Heart right ventricle (tissue), 16 donors: ENCODE data around the gene HSPBP1. TPM values are rescaled to one million over a fixed set of nuclear protein-coding genes. Genes with fewer than 3 reads are reported as not detected.
A peak's percentile ranks its signal among the peaks of the same experiment; 100 is the strongest.

Experiments
- ATAC-seq, 8 donors: fragments of 200-7000 bp; cut with Tn5 transposase; one replicate each; pipeline ENCODE4 v1.9.1; 2020; ENCODE audit warnings: mild to moderate bottlenecking in 8 of 8, moderate library complexity in 8 of 8, moderate number of reproducible peaks in 1 of 8
- DNase-seq, 2 donors: peaks; one replicate each; pipeline ENCODE4 v3.0.0-alpha.2; 2020
- H3K27ac ChIP-seq, 10 donors: fragments of 200-600 bp; sonication (generic) in 2 of 10; one replicate each; pipeline versions ENCODE4 v1.5.0 to v1.8.0; 2020 to 2022; ENCODE audit warnings: mild to moderate bottlenecking in 3 of 10
- H3K27me3 ChIP-seq, 7 donors: fragments of 200-600 bp; one replicate each; pipeline ENCODE4 v1.8.0; 2021 to 2022; ENCODE audit warnings: mild to moderate bottlenecking in 2 of 7
- H3K36me3 ChIP-seq, 9 donors: fragments of 200-600 bp; sonication (generic) in 1 of 9; one replicate each; pipeline versions ENCODE4 v1.5.0 to v1.8.0; 2020 to 2022; ENCODE audit warnings: mild to moderate bottlenecking in 2 of 9
- H3K4me1 ChIP-seq, 9 donors: fragments of 200-600 bp; sonication (generic) in 1 of 9; one replicate each; pipeline versions ENCODE4 v1.5.0 to v1.8.0; 2020 to 2022; ENCODE audit warnings: mild to moderate bottlenecking in 4 of 9
- H3K4me3 ChIP-seq, 10 donors: fragments of 200-600 bp; sonication (generic) in 2 of 10; one replicate each; pipeline versions ENCODE4 v1.5.0 to v1.8.0; 2020 to 2022; ENCODE audit warnings: mild to moderate bottlenecking in 7 of 10, moderate library complexity in 2 of 10
- H3K9me3 ChIP-seq, 11 donors: fragments of 200-600 bp in 10 of 11; sonication (generic) in 2 of 11; one replicate each; pipeline versions ENCODE4 v1.5.0 to v1.8.0; 2013 to 2022; ENCODE audit warnings: mild to moderate bottlenecking in 2 of 11, control low read depth in 1 of 11, moderate library complexity in 1 of 11
- WGBS, 2 donors: extraction: QIAGEN DNeasy Blood & Tissue Kit; methylation state at CpG; one replicate each; pipeline ENCODE4 v1.1.7; 2013; ENCODE audit warnings: inconsistent platforms in 1 of 2; 5-methylcytosine and 5-hydroxymethylcytosine counted together
- intact Hi-C, 10 donors: fragments of 100-400 bp; cut with DNase I; formaldehyde crosslinking; loops; one replicate each; pipeline versions ENCODE4 v1.11.1 to v1.14.2; 2022
- polyA plus RNA-seq, 2 donors: library from polyadenylated mRNA; stranded (reverse); fragments of 200-250 nt; gene quantifications; one replicate each; pipeline ENCODE4 v1.2.3, GENCODE V29; 2013
- total RNA-seq, 10 donors: library from RNA; stranded (reverse); fragmentation: NEBNext Ultra II Directional in 3 of 10; extraction: Animal tissue kit (Norgen Biotek cat#: 25700) in 3 of 10; gene quantifications; one replicate each; pipeline versions ENCODE4 v1.2.1 to v1.2.4, GENCODE V29; 2021 to 2023
- TF ChIP-seq, protein P1 (sequence below), 9 donors: fragments of 200-600 bp; sonication (generic) in 2 of 9; IDR thresholded peaks; one replicate each; pipeline versions ENCODE4 v1.5.0 to v1.8.0; 2021 to 2022; ENCODE audit warnings: antibody characterized with exemption in 9 of 9, mild to moderate bottlenecking in 5 of 9, moderate library complexity in 1 of 9
- donor health status: Arrhythmogenic right ventricular cardiomyopathy.
- donor health status: ischemic (EF 13 %, LVEDD 7.1; RV severe dilation, severe dysfunction).
- donor health status: healthy with polysubstance abuse.
- donor health status: DM: no; HTN: yes; CAD: no.
- donor health status: DM: no; HTN: no; CAD: no.
- donor health status: ischemic (EF 25% LVEDD 6.9; RV normal size, moderate dysfunction).
- donor health status: ischemic (EF 25% LVEDD 5.7; RV mildly dilated, moderate dysfunction).
- donor health status: healthy.
- donor health status: DM: yes; HTN: yes; CAD: no.
- donor health status: Ischemic cardiomyopathy.
- donor health status: ischemic (EF 35%, LVEDD 5.7; RV mildly dilated, moderate dysfunction).
- donor health status: nonischemic (EF 11% LVEDD 7.7; RV severe dilation, severe dysfunction).
- donor health status: DM: yes; HTN: yes; CAD: no.
- donor health status: PGD.
- donor health status: ischemic (EF 29% LVEDD 5.4; RV normal size, mild dysfunction).
- donor health status: nonischemic (EF 23%, LVEDD 6.1; RV moderate dilation, normal function).

HSPBP1 gene
- total and polyA plus RNA-seq, 12 donors = 26.7 to 83.7 (median 32.6) TPM

DNA sequence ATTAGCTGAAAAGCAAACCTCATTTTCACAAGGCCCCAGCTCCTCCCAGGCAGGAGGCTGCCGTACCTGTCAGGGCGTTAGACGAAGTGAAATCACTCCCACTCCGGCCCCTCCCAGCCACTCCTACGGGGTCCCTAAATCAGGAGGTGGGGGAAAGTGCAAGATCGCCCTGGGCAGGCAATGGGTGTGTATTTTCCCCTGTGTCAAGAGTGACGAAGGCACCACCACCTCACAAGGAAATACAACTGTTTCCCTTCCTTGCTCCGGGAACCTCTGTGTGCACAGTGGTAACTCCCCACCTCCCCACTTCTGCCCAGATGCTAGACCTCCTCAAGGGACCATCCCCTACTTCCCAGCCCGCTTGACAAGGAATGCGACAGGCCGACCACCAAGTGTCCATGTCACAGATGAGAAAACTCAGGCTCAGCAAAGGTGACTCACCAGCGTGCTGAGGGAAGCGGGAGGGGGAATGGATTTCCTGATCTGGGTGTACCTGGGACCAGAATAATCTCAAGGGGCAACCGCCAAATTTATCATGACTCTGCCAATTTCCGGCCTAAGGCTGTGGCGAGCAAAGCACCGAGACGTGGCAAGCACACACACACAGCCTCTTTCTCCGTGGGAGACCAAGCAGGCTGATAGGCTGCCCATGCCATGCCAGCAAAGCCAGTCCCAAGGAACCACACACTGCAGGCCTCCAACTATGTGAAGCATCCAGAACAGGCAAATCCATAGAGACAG lies 28.4 kb downstream of the HSPBP1 start:
- Histone ChIP-seq H3K4me1 (peaks cover 16 to 91% (median 71%) of the 10 kb centered on the region in 9 donors), H3K9me3 (no peaks in the 10 kb centered on the region), H3K36me3 (peaks cover 0 to 35% (median 0%) of the 10 kb centered on the region in 9 donors), H3K4me3 (no peak overlapping the region), H3K27ac (peak overlapping the region in 6 of 10 donors; percentile 19 to 98 (median 38)), H3K27me3 (no peaks in the 10 kb centered on the region)
- DNase-seq (no peak), ATAC-seq (peak in 1 of 8 donors; percentile 20)
- intact Hi-C loops = no loop called here
- WGBS, 2 donors = 57 to 65% methylated on average over 19 of the region's 19 CpGs
- TF ChIP-seq, protein P1, sequence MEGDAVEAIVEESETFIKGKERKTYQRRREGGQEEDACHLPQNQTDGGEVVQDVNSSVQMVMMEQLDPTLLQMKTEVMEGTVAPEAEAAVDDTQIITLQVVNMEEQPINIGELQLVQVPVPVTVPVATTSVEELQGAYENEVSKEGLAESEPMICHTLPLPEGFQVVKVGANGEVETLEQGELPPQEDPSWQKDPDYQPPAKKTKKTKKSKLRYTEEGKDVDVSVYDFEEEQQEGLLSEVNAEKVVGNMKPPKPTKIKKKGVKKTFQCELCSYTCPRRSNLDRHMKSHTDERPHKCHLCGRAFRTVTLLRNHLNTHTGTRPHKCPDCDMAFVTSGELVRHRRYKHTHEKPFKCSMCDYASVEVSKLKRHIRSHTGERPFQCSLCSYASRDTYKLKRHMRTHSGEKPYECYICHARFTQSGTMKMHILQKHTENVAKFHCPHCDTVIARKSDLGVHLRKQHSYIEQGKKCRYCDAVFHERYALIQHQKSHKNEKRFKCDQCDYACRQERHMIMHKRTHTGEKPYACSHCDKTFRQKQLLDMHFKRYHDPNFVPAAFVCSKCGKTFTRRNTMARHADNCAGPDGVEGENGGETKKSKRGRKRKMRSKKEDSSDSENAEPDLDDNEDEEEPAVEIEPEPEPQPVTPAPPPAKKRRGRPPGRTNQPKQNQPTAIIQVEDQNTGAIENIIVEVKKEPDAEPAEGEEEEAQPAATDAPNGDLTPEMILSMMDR (IDR thresholded peaks at IDR 0.05) = no peak

- H3K4me1 ChIP-seq = peaks cover 10 to 80% (median 60%) of the 10 kb centered on the region in 9 donors
- WGBS, 2 donors = 93 to 94% methylated on average over 17 to 18 of the region's 18 CpGs
- DNase-seq (no peak), ATAC-seq (no peak)
- peaks cover 0 to 46% (median 2%) of the 10 kb centered on the region in 9 donors for H3K36me3 ChIP-seq
- no peaks in the 10 kb centered on the region for H3K27me3 ChIP-seq
- TF ChIP-seq, protein P1 (IDR thresholded peaks at IDR 0.05) = no peak
- intact Hi-C loops = no loop called here
- H3K27ac ChIP-seq = peak overlapping the region in 2 of 10 donors; percentile 48 to 98
- H3K9me3 ChIP-seq = no peaks in the 10 kb centered on the region
- no peak overlapping the region for H3K4me3 ChIP-seq
Measured at GRCh38 chr19:55250262-55251036, 29.5 kb downstream of the HSPBP1 start.

DNA sequence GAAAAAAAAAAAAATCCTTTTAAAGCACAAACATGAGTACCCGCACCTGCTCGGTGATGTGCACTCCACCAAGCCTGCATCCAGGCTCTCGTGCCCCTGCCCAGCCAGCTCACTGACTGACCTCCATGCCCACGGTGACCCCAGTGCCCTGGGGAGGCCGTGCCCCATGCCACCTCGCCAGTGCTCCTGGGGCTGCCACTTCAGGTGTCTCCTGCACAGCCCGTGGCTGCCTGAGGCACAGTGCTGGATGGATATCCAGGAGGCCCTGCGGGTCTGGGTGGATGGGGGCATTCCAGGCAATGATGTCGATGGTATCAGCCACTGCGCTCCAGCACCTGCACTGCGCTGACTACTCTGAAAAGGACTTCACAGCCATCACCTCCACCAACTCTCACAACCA lies 30.1 kb downstream of the HSPBP1 start:
- 94 to 95% methylated on average over 11 of the region's 11 CpGs for WGBS, 2 donors
- H3K27ac ChIP-seq = no peak overlapping the region
- DNase-seq (no peak), ATAC-seq (no peak)
- H3K4me3 ChIP-seq = no peak overlapping the region
- TF ChIP-seq, protein P1 (IDR thresholded peaks at IDR 0.05) = no peak
- H3K36me3 ChIP-seq = peaks cover 0 to 52% (median 8%) of the 10 kb centered on the region in 9 donors
- H3K27me3 ChIP-seq = no peaks in the 10 kb centered on the region
- no peaks in the 10 kb centered on the region for H3K9me3 ChIP-seq
- intact Hi-C loops = no loop called here
- peaks cover 10 to 74% (median 54%) of the 10 kb centered on the region in 9 donors for H3K4me1 ChIP-seq

DNA sequence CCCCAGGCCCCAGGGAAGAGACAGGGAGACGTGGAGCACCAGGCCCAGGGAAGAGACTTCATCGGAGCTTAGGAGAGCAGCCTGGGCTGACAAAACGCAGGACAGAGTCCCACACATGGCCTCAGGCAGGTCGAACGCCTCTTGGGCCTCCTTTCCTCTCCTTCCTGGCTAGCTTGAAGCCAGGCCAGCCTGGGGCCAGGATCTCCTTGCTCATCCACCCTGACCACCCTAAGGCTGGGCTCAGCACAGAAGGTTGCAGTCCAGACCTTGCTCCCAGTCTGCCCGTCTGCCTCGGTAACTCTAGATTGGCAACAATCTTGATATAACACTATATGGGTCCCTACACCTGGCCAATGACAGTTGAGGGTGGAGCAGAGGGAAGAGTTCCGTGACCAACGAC lies 31.2 kb downstream of the HSPBP1 start:
- no peaks in the 10 kb centered on the region for H3K9me3 ChIP-seq
- ATAC-seq = no peak
- no peak for DNase-seq
- peak overlapping the region in 2 of 10 donors; percentile 31 to 50 for H3K27ac ChIP-seq
- TF ChIP-seq, protein P1 (IDR thresholded peaks at IDR 0.05) = no peak
- H3K27me3 ChIP-seq = no peaks in the 10 kb centered on the region
- WGBS, 2 donors = 67 to 71% methylated on average over 9 of the region's 9 CpGs
- peaks cover 10 to 66% (median 47%) of the 10 kb centered on the region in 9 donors for H3K4me1 ChIP-seq
- no peak overlapping the region for H3K4me3 ChIP-seq
- intact Hi-C loops = no loop called here
- peaks cover 0 to 63% (median 18%) of the 10 kb centered on the region in 9 donors for H3K36me3 ChIP-seq
